Esophagus squamous epithelium (tissue), 4 donors: ENCODE measurements around the gene METTL25.

Source experiments
- CTCF ChIP-seq, 6 experiments: fragments of 450-650 bp in 4 of 6; fragments of 200-600 bp in 2 of 6; sonication (generic) in 2 of 6; IDR thresholded peaks; one replicate each; pipeline ENCODE4 v1.5.1; 2016 to 2019; ENCODE audit warnings: antibody characterized with exemption in 6 of 6, mild to moderate bottlenecking in 4 of 6, moderate library complexity in 4 of 6
- POLR2A ChIP-seq, 4 donors: fragments of 450-650 bp; IDR thresholded peaks; one replicate each; pipeline ENCODE4 v1.6.1; 2017; ENCODE audit warnings: antibody characterized with exemption in 4 of 4, mild to moderate bottlenecking in 4 of 4, moderate library complexity in 3 of 4

- TF ChIP-seq CTCF (IDR thresholded peaks at IDR 0.05) (no peak), POLR2A (IDR thresholded peaks at IDR 0.05) (no peak)
Measured at GRCh38 chr12:82486524-82487235, 128.4 kb downstream of the METTL25 start.
